MM.1S (cell line): ENCODE measurements around the gene DCUN1D4.

Experiments used
- EZH2 ChIP-seq: fragments of 300-600 bp; sonication (generic); optimal IDR thresholded peaks from 2 replicates; pipeline ENCODE3; 2017; ENCODE audit warnings: low read depth, mild to moderate bottlenecking, antibody characterized with exemption, low read length, mixed read lengths
- EZH2phosphoT487 ChIP-seq: fragments of 300-600 bp; sonication (generic); IDR thresholded peaks from 2 replicates; pipeline ENCODE4 v1.6.1; 2018; ENCODE audit warnings: antibody characterized with exemption, low read length
- TF ChIP-seq, protein P1 (sequence below): fragments of 300-600 bp; sonication (generic); IDR thresholded peaks from 2 replicates; pipeline ENCODE4 v1.5.1; 2016; ENCODE audit warnings: antibody characterized with exemption, low read length, mixed read lengths

DNA sequence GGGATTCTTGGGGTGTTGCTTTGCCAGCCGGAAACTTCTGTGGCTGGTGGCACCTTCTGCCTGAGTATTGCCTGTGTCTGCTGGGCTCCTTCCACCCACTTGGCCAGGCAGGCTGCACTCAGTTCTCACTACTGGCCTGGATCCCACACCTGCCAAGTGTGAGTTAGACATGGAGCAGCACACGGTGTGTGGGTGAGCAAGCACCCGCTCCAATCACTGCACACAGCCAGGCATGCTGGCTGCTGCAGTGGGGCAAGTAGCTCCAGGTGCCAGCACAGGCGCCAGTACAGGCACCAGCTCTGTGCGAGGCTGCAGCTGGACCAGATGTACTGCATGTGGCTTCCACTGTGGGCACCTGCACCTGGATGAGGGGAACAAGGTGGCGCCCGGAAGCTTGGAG, 23.9 kb downstream of the DCUN1D4 start:
- TF ChIP-seq EZH2 (no peak), EZH2phosphoT487 (no peak)
- TF ChIP-seq, protein P1, sequence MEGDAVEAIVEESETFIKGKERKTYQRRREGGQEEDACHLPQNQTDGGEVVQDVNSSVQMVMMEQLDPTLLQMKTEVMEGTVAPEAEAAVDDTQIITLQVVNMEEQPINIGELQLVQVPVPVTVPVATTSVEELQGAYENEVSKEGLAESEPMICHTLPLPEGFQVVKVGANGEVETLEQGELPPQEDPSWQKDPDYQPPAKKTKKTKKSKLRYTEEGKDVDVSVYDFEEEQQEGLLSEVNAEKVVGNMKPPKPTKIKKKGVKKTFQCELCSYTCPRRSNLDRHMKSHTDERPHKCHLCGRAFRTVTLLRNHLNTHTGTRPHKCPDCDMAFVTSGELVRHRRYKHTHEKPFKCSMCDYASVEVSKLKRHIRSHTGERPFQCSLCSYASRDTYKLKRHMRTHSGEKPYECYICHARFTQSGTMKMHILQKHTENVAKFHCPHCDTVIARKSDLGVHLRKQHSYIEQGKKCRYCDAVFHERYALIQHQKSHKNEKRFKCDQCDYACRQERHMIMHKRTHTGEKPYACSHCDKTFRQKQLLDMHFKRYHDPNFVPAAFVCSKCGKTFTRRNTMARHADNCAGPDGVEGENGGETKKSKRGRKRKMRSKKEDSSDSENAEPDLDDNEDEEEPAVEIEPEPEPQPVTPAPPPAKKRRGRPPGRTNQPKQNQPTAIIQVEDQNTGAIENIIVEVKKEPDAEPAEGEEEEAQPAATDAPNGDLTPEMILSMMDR, result no peak
